Measurements from ENCODE around the gene EVI2B. TPM values are rescaled to one million over a fixed set of nuclear protein-coding genes. Genes with fewer than 3 reads are reported as not detected.

EVI2B gene
- total and polyA plus RNA-seq, 2 of the 4 experiments (the other 2 are of a cell fraction): under 0.01 to 0.17 TPM

- peak; percentile 47 for DNase-seq
- H3K9me3 ChIP-seq (ENCODE audit: control insufficient read depth, insufficient read depth, low read length): no peaks in the 10 kb centered on the region
- no peak overlapping the region for H2AFZ ChIP-seq (replicated peaks; ENCODE audit: low read length, poor library complexity)
- no peaks in the 10 kb centered on the region for H3K4me1 ChIP-seq (ENCODE audit: control insufficient read depth, insufficient read depth, low read length)
- H2BK20ac ChIP-seq (ENCODE audit: low read depth, low read length): no peak overlapping the region
- H3K9ac ChIP-seq (ENCODE audit: low read depth, low read length): no peak overlapping the region
- WGBS, 2 experiments (ENCODE audit: extremely low coverage in 2 of 2, insufficient read length in 1 of 2): no CpG with 5 or more reads among the region's 3 CpGs
- H3K4me2 ChIP-seq (ENCODE audit: low read depth, low read length): no peak overlapping the region
- peaks cover 22% of the 10 kb centered on the region for H3K36me3 ChIP-seq (ENCODE audit: control insufficient read depth, insufficient read depth, low read length)
- ChIA-PET POLR2A (ENCODE audit: unreplicated experiment) (no interaction called here), CTCF (no interaction called here)
- TF ChIP-seq MAFK (IDR thresholded peaks at IDR 0.05; ENCODE audit: low read depth, low read length) (peak; percentile 93), CHD1 (IDR thresholded peaks at IDR 0.05; ENCODE audit: low read depth, low read length) (no peak)
- H4K5ac ChIP-seq (ENCODE audit: low read depth, low read length): no peak overlapping the region
- dilution Hi-C loops (cut with HindIII; ENCODE audit: low sequenced_read_pairs, unreplicated experiment): no loop called here
- peak; percentile 59; the same call in 1 of the 2 replicates for ATAC-seq (ENCODE audit: low read depth)
- no peak overlapping the region for H3K27ac ChIP-seq (ENCODE audit: insufficient read depth, low read length)
- no peak overlapping the region for H2BK120ac ChIP-seq (ENCODE audit: low read depth, low read length)
- no peak overlapping the region for H4K91ac ChIP-seq (ENCODE audit: insufficient read depth, low read depth, low read length)
- H3K18ac ChIP-seq (ENCODE audit: low read depth, low read length): no peak overlapping the region
- intact Hi-C loops (cut with micrococcal nuclease): loop anchor here (5.0 kb wide), 1 partner anchor 91 kb away; no protein-coding TSS in a partner anchor
- no TSS peak for BruUV-seq (replicated peaks)
- no peak overlapping the region for H2BK15ac ChIP-seq (ENCODE audit: low read depth, low read length)
- no peak overlapping the region for H3K4me3 ChIP-seq (ENCODE audit: insufficient read depth, low read depth, low read length)
- H3K23ac ChIP-seq (ENCODE audit: low read depth, low read length): no peak overlapping the region
- no peak overlapping the region for H4K8ac ChIP-seq (ENCODE audit: low read depth in 2 of 2, low read length in 2 of 2)
- no peak overlapping the region for H2AK5ac ChIP-seq (ENCODE audit: low read depth, low read length)
- H3K56ac ChIP-seq (ENCODE audit: extremely low read depth, insufficient read depth, low read length): no peak overlapping the region
- no peak overlapping the region for H3K4ac ChIP-seq (ENCODE audit: low read depth, low read length)
- H3K27me3 ChIP-seq (ENCODE audit: control insufficient read depth, insufficient read depth, low read length): no peaks in the 10 kb centered on the region
- no peaks in the 10 kb centered on the region for H3K9me1 ChIP-seq (ENCODE audit: insufficient read depth, low read length)
- H4K20me1 ChIP-seq (ENCODE audit: insufficient read depth, low read length): no peaks in the 10 kb centered on the region
- H2AK9ac ChIP-seq (replicated peaks; ENCODE audit: low read depth, low read length, poor library complexity): no peak overlapping the region
- H2BK5ac ChIP-seq (ENCODE audit: low read depth, low read length, poor library complexity, severe bottlenecking): no peak overlapping the region
- H3K14ac ChIP-seq (replicated peaks; ENCODE audit: low read depth, low read length): no peak overlapping the region
- 0 out of 4 replicates have a peak, but pooled peaks cover 0 to 6% of the 10 kb centered on the region in 2 experiments for H3K79me1 ChIP-seq (ENCODE audit: low read depth in 1 of 2, low read length in 2 of 2)
- in situ Hi-C loops (cut with MboI; ENCODE audit: low sequenced_read_pairs): no loop called here
Observed at GRCh38 chr17:31357839-31358394, 44.1 kb upstream of the EVI2B start.
